Lung (tissue), 12 donors: ENCODE measurements around the gene GALNT10. TPM values are rescaled to one million over a fixed set of nuclear protein-coding genes. Genes with fewer than 3 reads are reported as not detected.

ENCODE experiments used
- ATAC-seq: fragments of 200-7000 bp; cut with Tn5 transposase; one replicate; pipeline ENCODE4 v1.9.1; 2020; ENCODE audit warnings: moderate number of reproducible peaks; ENCODE audit not compliant: insufficient read depth, low FRiP score
- DNase-seq, 3 donors: peaks; one replicate each; pipeline ENCODE4 v3.0.0-alpha.2; 2013 to 2017
- H3K27ac ChIP-seq, 2 donors: one replicate each; pipeline ENCODE4 v1.5.1; 2013; ENCODE audit warnings: mild to moderate bottlenecking in 2 of 2, moderate library complexity in 2 of 2, control low read depth in 1 of 2, inconsistent platforms in 1 of 2, low read depth in 1 of 2, low read length in 1 of 2
- H3K27me3 ChIP-seq, 3 donors: one replicate each; pipeline ENCODE4 v1.5.1; 2013; ENCODE audit warnings: low read length in 2 of 3; ENCODE audit not compliant: control insufficient read depth in 3 of 3, insufficient read depth in 3 of 3
- H3K36me3 ChIP-seq, 4 donors: one replicate each; pipeline ENCODE4 v1.5.1; 2013; ENCODE audit warnings: low read length in 4 of 4, mild to moderate bottlenecking in 1 of 4, moderate library complexity in 1 of 4; ENCODE audit not compliant: control insufficient read depth in 4 of 4, insufficient read depth in 4 of 4
- H3K4me1 ChIP-seq, 5 donors: one replicate each; pipeline ENCODE4 v1.5.1; 2013; ENCODE audit warnings: low read length in 5 of 5, mild to moderate bottlenecking in 2 of 5, moderate library complexity in 1 of 5; ENCODE audit not compliant: control insufficient read depth in 5 of 5, insufficient read depth in 5 of 5
- H3K4me3 ChIP-seq: one replicate; pipeline ENCODE4 v1.5.1; 2013; ENCODE audit warnings: mild to moderate bottlenecking, control low read depth, moderate library complexity
- H3K9ac ChIP-seq, 2 donors: one replicate each; pipeline ENCODE4 v1.5.1; 2013; ENCODE audit warnings: low read length in 2 of 2, control low read depth in 1 of 2; ENCODE audit not compliant: insufficient read depth in 1 of 2
- H3K9me3 ChIP-seq, 4 donors: one replicate each; pipeline ENCODE4 v1.5.1; 2013; ENCODE audit warnings: low read length in 3 of 4, mild to moderate bottlenecking in 1 of 4, moderate library complexity in 1 of 4; ENCODE audit not compliant: control insufficient read depth in 4 of 4, insufficient read depth in 3 of 4
- CTCF ChIP-seq: IDR thresholded peaks from 2 replicates; pipeline ENCODE4 v1.5.1; 2012; ENCODE audit warnings: mild to moderate bottlenecking; ENCODE audit errors: control extremely low read depth, extremely low read depth
- WGBS, 2 donors: extraction: QIAGEN DNeasy Blood & Tissue Kit; methylation state at CpG; one replicate each; pipeline ENCODE4 v1.1.7; 2013; 5-methylcytosine and 5-hydroxymethylcytosine counted together
- polyA plus RNA-seq, 2 donors: library from polyadenylated mRNA; stranded (reverse); fragments of 200-250 nt; gene quantifications; one replicate each; pipeline ENCODE4 v1.2.1, GENCODE V29; 2013
- total RNA-seq, 2 donors: library from RNA; depleted of rRNA in 1 of 2; stranded (reverse); fragments of >200 nt in 1 of 2; gene quantifications; one replicate each; pipeline ENCODE4 v1.2.1, GENCODE V29; 2014 to 2021
- donor health status: control.
- donor health status: control.
- donor health status: Bipolar disorder and iron deficiency.
- donor health status: healthy.
- donor health status: DM: yes; HTN: yes; CAD: no.

Gene GALNT10
- total and polyA plus RNA-seq, 4 donors, result 9.0 to 70.2 (median 22.0) TPM

- H3K27me3 ChIP-seq, result no peaks in the 10 kb centered on the region
- DNase-seq, result no peak
- H3K27ac ChIP-seq, result no peak overlapping the region
- no peaks in the 10 kb centered on the region for H3K36me3 ChIP-seq
- peaks cover 5 to 25% (median 8%) of the 10 kb centered on the region in 5 donors for H3K4me1 ChIP-seq
- ATAC-seq, result no peak
- no peaks in the 10 kb centered on the region for H3K9me3 ChIP-seq
- no peak for TF ChIP-seq CTCF
- H3K4me3 ChIP-seq, result no peak overlapping the region
- WGBS, 2 donors, result 94 to 96% methylated on average over 3 of the region's 3 CpGs
- H3K9ac ChIP-seq, result no peak overlapping the region
Measured at GRCh38 chr5:154269414-154269813, 78.9 kb downstream of the GALNT10 start.

GRCh38 chr5:154271466-154271865 lies 80.9 kb downstream of the GALNT10 start:
- Histone ChIP-seq H3K27ac (no peak overlapping the region), H3K9me3 (no peaks in the 10 kb centered on the region), H3K36me3 (no peaks in the 10 kb centered on the region), H3K9ac (no peak overlapping the region), H3K4me1 (peaks cover 2 to 36% (median 9%) of the 10 kb centered on the region in 5 donors), H3K4me3 (no peak overlapping the region), H3K27me3 (no peaks in the 10 kb centered on the region)
- 61 to 78% methylated on average over 1 of the region's 1 CpG for WGBS, 2 donors
- no peak for TF ChIP-seq CTCF
- ATAC-seq (no peak), DNase-seq (no peak)

GRCh38 chr5:154271936-154272514 lies 81.5 kb downstream of the GALNT10 start:
- H3K9me3 ChIP-seq, result no peaks in the 10 kb centered on the region
- H3K27me3 ChIP-seq, result no peaks in the 10 kb centered on the region
- no peak for TF ChIP-seq CTCF
- H3K4me3 ChIP-seq, result no peak overlapping the region
- H3K36me3 ChIP-seq, result no peaks in the 10 kb centered on the region
- 93% methylated on average over 6 of the region's 6 CpGs for WGBS, 2 donors
- ATAC-seq (no peak), DNase-seq (no peak)
- peaks cover 2 to 42% (median 9%) of the 10 kb centered on the region in 5 donors for H3K4me1 ChIP-seq
- no peak overlapping the region for H3K9ac ChIP-seq
- no peak overlapping the region for H3K27ac ChIP-seq
